Progenitor cell of endocrine pancreas (in vitro differentiated cells): ENCODE results near the gene KIAA0753. TPM values are rescaled to one million over a fixed set of nuclear protein-coding genes. Genes with fewer than 3 reads are reported as not detected.

Source experiments
- DNase-seq: peaks from one replicate; pipeline ENCODE4 v3.0.0; 2021; ENCODE audit warnings: low spot score; ENCODE audit not compliant: unreplicated experiment
- H3K27ac Mint-ChIP-seq: 2 replicates; pipeline ENCODE4 v1.8.0; 2021; ENCODE audit warnings: mild to moderate bottlenecking, moderate library complexity, mixed read lengths
- H3K27me3 Mint-ChIP-seq: 2 replicates; pipeline ENCODE4 v1.8.0; 2021; ENCODE audit warnings: mixed read lengths
- H3K36me3 Mint-ChIP-seq: 2 replicates; pipeline ENCODE4 v1.8.0; 2022; ENCODE audit warnings: mixed read lengths; ENCODE audit not compliant: insufficient read depth
- H3K4me1 Mint-ChIP-seq: 2 replicates; pipeline ENCODE4 v1.8.0; 2021; ENCODE audit warnings: low read depth, mixed read lengths
- H3K4me3 Mint-ChIP-seq: 2 replicates; pipeline ENCODE4 v1.8.0; 2021; ENCODE audit warnings: low read depth, mild to moderate bottlenecking, moderate library complexity, mixed read lengths
- H3K9me3 Mint-ChIP-seq: 2 replicates; pipeline ENCODE4 v1.8.0; 2021; ENCODE audit warnings: low read depth, mixed read lengths
- CTCF ChIP-seq: fragments of 200-600 bp; sonication (generic); IDR thresholded peaks from one replicate; pipeline ENCODE4 v1.5.0; 2021; ENCODE audit warnings: antibody characterized with exemption, mild to moderate bottlenecking; ENCODE audit not compliant: unreplicated experiment
- total RNA-seq: library from RNA; stranded (reverse); gene quantifications from 2 replicates; pipeline ENCODE4 v1.2.1, GENCODE V29; 2021

Gene KIAA0753
- total RNA-seq, 1 donor from 2014 or later: 55.9 TPM

DNA sequence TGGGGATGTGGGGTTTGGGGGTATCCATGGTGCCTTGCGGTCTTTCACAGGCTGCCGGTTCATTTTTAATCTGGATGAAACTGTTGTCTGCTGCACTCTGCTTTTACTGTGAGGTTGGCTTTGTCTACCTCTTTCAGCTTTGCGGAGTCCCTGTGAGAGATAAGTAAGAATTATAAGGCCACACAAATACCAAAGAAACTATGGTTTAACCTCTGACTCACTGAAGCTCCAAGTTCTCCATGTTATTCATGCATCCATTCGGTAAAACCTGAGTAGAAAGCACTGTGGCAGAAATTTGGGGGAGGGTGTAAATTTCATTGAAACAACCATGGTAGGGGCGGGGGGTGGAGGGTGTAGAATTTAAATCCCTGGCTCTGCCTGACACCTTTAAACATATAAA is 30.5 kb downstream of the KIAA0753 start:
- Mint-ChIP-seq H3K36me3 (peaks cover 25% of the 10 kb centered on the region), H3K27ac (no peak overlapping the region), H3K4me1 (no peaks in the 10 kb centered on the region), H3K4me3 (no peak overlapping the region), H3K9me3 (no peaks in the 10 kb centered on the region), H3K27me3 (no peaks in the 10 kb centered on the region)
- no peak for DNase-seq
- TF ChIP-seq CTCF: no peak

GRCh38 chr17:6608321-6608720 is 32.2 kb downstream of the KIAA0753 start:
- H3K27me3 Mint-ChIP-seq: no peaks in the 10 kb centered on the region
- H3K4me3 Mint-ChIP-seq: no peak overlapping the region
- H3K27ac Mint-ChIP-seq: no peak overlapping the region
- H3K36me3 Mint-ChIP-seq: peaks cover 25% of the 10 kb centered on the region
- DNase-seq: no peak
- TF ChIP-seq CTCF: no peak
- no peaks in the 10 kb centered on the region for H3K9me3 Mint-ChIP-seq
- H3K4me1 Mint-ChIP-seq: no peaks in the 10 kb centered on the region

- Mint-ChIP-seq H3K27ac (no peak overlapping the region), H3K9me3 (no peaks in the 10 kb centered on the region), H3K4me1 (peaks cover under 1% of the 10 kb centered on the region), H3K4me3 (no peak overlapping the region), H3K27me3 (no peaks in the 10 kb centered on the region), H3K36me3 (peaks cover 29% of the 10 kb centered on the region)
- TF ChIP-seq CTCF: no peak
- no peak for DNase-seq
Measured at GRCh38 chr17:6605142-6605541, 35.4 kb downstream of the KIAA0753 start.

GRCh38 chr17:6603744-6604325 is 36.7 kb downstream of the KIAA0753 start:
- H3K36me3 Mint-ChIP-seq: peaks cover 24% of the 10 kb centered on the region

GRCh38 chr17:6602141-6602540 is 38.4 kb downstream of the KIAA0753 start:
- H3K4me1 Mint-ChIP-seq: peaks cover 20% of the 10 kb centered on the region
- DNase-seq: no peak
- H3K36me3 Mint-ChIP-seq: peaks cover 23% of the 10 kb centered on the region

More at GRCh38 chr17:6603744-6604325, 36.7 kb downstream of the KIAA0753 start:
- H3K4me3 Mint-ChIP-seq: no peak overlapping the region
- H3K4me1 Mint-ChIP-seq: peaks cover 9% of the 10 kb centered on the region
- no peak overlapping the region for H3K27ac Mint-ChIP-seq
- no peaks in the 10 kb centered on the region for H3K27me3 Mint-ChIP-seq
- no peaks in the 10 kb centered on the region for H3K9me3 Mint-ChIP-seq
- DNase-seq: no peak
- TF ChIP-seq CTCF: no peak

More at GRCh38 chr17:6602141-6602540, 38.4 kb downstream of the KIAA0753 start:
- H3K27ac Mint-ChIP-seq: no peak overlapping the region
- TF ChIP-seq CTCF: no peak
- no peak overlapping the region for H3K4me3 Mint-ChIP-seq
- no peaks in the 10 kb centered on the region for H3K27me3 Mint-ChIP-seq
- H3K9me3 Mint-ChIP-seq: no peaks in the 10 kb centered on the region
